GM18867 (cell line): ENCODE measurements around the gene KIAA1755.

ENCODE experiments used
- ATAC-seq: cut with Tn5 transposase; IDR thresholded peaks from one replicate; pipeline ENCODE4 v1.9.1; 2021; ENCODE audit warnings: mild to moderate bottlenecking, moderate library complexity; ENCODE audit not compliant: unreplicated experiment

Gene KIAA1755

GRCh38 chr20:38245753-38246152 is 14.8 kb downstream of the KIAA1755 start:
- ATAC-seq, result no peak

DNA sequence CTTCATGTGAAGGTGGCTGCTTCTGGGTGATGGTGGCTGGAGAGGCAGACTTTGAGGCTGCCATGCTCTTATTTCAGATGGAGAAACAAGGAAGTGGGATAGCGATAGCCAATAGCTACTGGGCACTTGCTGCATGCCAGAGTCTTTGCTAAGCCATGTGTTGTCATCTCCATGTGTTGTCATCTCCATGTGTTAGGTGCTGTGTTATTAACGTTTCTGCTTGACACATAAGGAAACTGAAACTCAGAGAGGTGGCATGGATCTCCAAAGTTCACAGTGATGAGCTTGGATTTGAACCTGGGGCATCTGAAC is 16.9 kb downstream of the KIAA1755 start:
- no peak for ATAC-seq

DNA sequence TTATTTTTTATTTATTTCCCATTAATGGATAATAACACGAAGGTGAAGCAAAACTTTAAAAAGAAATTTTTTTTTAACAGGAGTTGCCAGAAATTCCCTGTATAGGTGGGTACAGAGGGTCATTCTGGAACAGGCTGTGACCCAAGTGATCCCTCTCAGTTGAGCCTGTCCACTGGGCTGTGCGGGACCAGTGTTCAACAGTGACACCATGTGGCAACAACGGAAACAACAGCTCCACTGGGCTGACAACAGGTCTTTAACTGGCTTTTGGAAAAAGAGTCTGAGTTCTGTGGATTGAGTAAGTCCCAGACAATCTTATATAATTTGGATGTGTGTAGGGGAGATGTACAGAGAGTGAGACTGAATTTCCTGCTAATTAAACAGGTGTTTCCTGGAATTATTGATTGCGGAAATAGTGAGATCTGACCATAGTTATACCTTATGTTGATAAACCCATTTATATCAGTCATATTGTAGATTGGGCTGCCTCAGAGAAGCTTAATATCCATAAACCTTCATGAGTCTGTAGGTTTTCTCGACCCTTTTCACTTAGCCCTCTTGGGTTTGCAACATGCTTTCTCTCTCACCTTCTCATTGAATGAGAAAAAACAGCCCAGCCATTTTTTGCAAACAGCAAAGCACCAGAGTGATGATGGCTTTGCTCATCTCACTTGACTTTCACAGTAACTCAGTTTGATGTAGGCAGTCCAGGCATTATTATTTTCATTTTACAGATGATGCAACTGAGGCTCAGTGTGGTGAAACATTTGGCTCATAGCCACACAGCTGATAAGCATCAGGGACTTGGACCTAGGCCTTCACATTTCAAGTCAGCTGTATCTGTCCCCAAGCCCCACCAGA is 17.5 kb downstream of the KIAA1755 start:
- no peak for ATAC-seq

- no peak for ATAC-seq
Measured at GRCh38 chr20:38241201-38241600, 19.3 kb downstream of the KIAA1755 start.

GRCh38 chr20:38239441-38239840 is 21.1 kb downstream of the KIAA1755 start:
- no peak for ATAC-seq

- no peak for ATAC-seq
Measured at GRCh38 chr20:38238829-38239228, 21.7 kb downstream of the KIAA1755 start.

- ATAC-seq, result no peak
Measured at GRCh38 chr20:38237381-38237780, 23.2 kb downstream of the KIAA1755 start.

GRCh38 chr20:38231531-38232121 is 28.9 kb downstream of the KIAA1755 start:
- no peak for ATAC-seq

- no peak for ATAC-seq
Measured at GRCh38 chr20:38230957-38231526, 29.5 kb downstream of the KIAA1755 start.

DNA sequence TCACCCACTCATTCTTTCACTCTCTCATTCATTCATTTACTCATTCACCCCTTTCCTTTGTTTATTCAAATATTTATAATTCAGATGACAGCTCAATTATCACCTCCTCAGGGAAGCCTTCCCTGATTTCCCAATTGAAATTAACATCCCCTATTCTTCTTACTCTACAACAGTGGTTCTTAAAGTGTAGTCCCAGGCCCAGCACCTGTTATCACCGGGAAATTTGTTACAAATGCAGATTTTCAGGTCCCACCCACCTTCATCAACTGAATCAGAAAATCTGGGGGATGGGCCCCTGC is 30.3 kb downstream of the KIAA1755 start:
- no peak for ATAC-seq

GRCh38 chr20:38229376-38230252 is 30.9 kb downstream of the KIAA1755 start:
- ATAC-seq, result no peak

DNA sequence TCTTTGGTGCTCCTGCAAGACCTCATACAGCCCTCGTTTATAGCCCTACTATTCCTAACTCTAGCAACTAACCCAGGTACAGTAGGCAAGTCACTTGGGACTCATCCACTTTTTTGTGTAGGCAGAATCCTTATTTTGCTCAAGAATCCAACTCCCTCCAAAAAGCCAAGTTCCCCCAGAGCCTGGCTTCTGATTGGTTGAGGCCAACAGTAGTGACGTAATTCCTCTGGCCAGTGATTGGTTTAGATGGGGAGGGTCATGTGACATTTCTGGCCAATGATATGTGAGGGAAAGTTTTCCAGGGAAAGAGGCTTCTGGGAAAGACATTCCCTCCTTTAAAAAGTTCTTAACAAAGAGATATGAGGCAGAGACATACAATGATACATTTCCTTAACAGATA is 32.1 kb downstream of the KIAA1755 start:
- ATAC-seq, result no peak

- ATAC-seq, result no peak
Measured at GRCh38 chr20:38227420-38228360, 32.8 kb downstream of the KIAA1755 start.

- no peak for ATAC-seq
Measured at GRCh38 chr20:38226553-38226952, 34.0 kb downstream of the KIAA1755 start.

DNA sequence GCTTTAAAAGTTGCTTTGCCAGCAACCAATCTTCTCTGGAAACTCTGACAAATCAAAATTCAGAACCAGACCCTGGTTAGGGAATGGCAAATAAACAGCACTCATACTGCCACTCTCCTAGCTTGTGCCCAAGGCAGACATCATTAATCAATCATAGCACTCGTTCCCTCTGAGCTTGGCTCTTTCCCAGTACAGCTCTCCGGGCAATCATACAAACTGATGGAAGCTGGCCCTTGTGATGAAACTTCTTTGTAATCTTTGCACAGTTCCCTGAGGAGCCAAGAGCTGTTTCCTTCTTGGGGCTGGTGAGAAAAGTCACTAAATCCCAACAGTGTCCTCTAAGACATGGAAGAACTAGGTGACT is 34.7 kb downstream of the KIAA1755 start:
- no peak for ATAC-seq

DNA sequence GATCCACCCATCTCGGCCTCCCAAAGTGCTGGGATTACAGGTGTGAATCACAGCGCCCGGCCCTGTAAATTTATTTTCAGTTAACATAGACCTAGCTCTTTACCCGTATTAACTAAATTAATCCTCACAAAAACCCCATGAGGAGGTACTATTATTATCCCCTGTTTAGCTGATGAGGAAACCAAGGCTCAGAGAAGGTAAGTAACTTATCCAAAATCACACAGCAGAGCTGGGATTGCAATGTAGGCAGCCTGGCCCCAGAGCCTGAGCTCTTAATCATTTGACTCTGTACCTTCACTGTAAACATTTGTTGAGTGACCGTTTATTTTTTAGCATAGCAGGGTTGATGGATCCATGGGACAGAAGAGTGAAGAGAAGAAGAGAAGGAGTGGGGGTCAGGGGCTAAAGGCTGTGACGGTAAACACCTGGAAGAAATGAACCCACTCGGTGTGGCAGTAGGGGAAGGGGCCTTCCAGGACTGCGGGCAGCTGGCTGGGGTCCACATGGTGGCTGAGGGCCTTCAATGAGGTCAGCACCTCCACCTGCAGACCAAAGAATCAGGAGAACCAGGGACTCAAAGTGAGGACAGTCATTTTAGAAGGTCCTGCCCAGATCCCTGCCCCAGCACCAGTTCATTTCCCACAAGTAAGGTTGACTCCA is 35.2 kb downstream of the KIAA1755 start:
- no peak for ATAC-seq

GRCh38 chr20:38224531-38224930 is 36.0 kb downstream of the KIAA1755 start:
- ATAC-seq, result no peak

DNA sequence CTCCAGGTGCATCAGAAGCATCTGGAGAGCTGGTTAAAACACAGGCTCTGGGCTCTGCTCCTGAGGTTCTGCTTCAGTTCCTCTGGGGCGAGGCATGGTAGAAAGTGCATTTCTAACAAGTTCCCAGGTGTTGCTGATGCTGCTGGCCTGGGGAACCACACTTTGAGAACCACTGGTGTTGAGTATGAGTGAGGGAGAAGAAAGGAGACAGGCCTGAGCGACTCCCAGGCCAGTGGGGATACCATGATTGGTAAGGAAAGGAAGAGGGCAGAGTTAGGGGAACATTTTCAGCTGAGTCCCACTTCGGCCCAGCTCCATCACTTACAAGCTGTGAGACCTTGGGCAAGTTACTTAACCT is 36.8 kb downstream of the KIAA1755 start:
- no peak for ATAC-seq

- no peak for ATAC-seq
Measured at GRCh38 chr20:38222923-38223742, 37.4 kb downstream of the KIAA1755 start.
